A549 (cell line): Measurements from ENCODE around the gene LMF1. TPM values are rescaled to one million over a fixed set of nuclear protein-coding genes. Genes with fewer than 3 reads are reported as not detected.

Experiments
- ATAC-seq, 2 experiments: fragments of 200-7000 bp in 1 of 2; fragments of >200 bp in 1 of 2; cut with Nextera tagmentation in 1 of 2; cut with Tn5 transposase in 1 of 2; 3 replicates each; pipeline versions ENCODE4 v1.8.0 to v1.9.1; 2018 to 2020; ENCODE audit warnings: mild to moderate bottlenecking in 1 of 2, moderate library complexity in 1 of 2
- CTCF ChIA-PET: fragments of 300-600 bp; sonication (Branson Sonifier 250); formaldehyde crosslinking; extraction: SDS; loops from one replicate; lab custom pipeline; 2021; ENCODE audit warnings: antibody characterized with exemption, inconsistent platforms; lab: Yijun Ruan, JAX
- POLR2A ChIA-PET: fragments of 350-600 bp; formaldehyde crosslinking; extraction: SDS; loops from one replicate; lab custom pipeline; 2021; ENCODE audit warnings: antibody characterized with exemption, inconsistent platforms; lab: Yijun Ruan, JAX
- DNase-seq, 2 experiments: peaks; one replicate each; pipeline versions ENCODE4 v3.0.0 to v3.0.0-alpha.2; 2011 to 2016; ENCODE audit warnings: low read depth in 1 of 2, low spot score in 1 of 2
- FAIRE-seq: peaks from 2 replicates; lab custom pipeline; 2011; peaks lifted over from hg19 to GRCh38; lab: Jason Lieb, UNC
- H3K27ac ChIP-seq, 2 experiments: fragments of >200 bp; sonication (Bioruptor Twin); formaldehyde crosslinking; 3 replicates each; pipeline ENCODE4 v1.5.1; 2016 to 2017
- H3K4me1 ChIP-seq: fragments of >200 bp; sonication (Bioruptor Twin); formaldehyde crosslinking; 3 replicates; pipeline ENCODE4 v1.6.1; 2016
- H3K4me2 ChIP-seq: fragments of >200 bp; sonication (Bioruptor Twin); formaldehyde crosslinking; 3 replicates; pipeline ENCODE4 v1.6.1; 2016
- H3K4me3 ChIP-seq: fragments of >200 bp; sonication (Bioruptor Twin); formaldehyde crosslinking; 3 replicates; pipeline ENCODE4 v1.5.1; 2016
- H3K9me3 ChIP-seq: fragments of >200 bp; sonication (Bioruptor Twin); formaldehyde crosslinking; 3 replicates; pipeline ENCODE4 v1.6.1; 2016
- BCL3 ChIP-seq: fragments of >200 bp; sonication (Bioruptor Twin); formaldehyde crosslinking; IDR thresholded peaks from 3 replicates; pipeline ENCODE4 v1.6.1; 2016
- BHLHE40 ChIP-seq: IDR thresholded peaks from 2 replicates; pipeline ENCODE4 v1.6.1; 2012; ENCODE audit warnings: low read depth, low read length, inconsistent platforms
- CBX2 ChIP-seq: fragments of 200-600 bp; sonication (generic); IDR thresholded peaks from 2 replicates; pipeline ENCODE4 v1.6.1; 2016; ENCODE audit warnings: low read depth, mild to moderate bottlenecking, borderline replicate concordance
- CBX8 ChIP-seq: fragments of 200-600 bp; sonication (generic); IDR thresholded peaks from 2 replicates; pipeline ENCODE4 v1.6.1; 2016
- CEBPB ChIP-seq, 2 experiments: fragments of >200 bp in 1 of 2; sonication (Bioruptor Twin) in 1 of 2; formaldehyde crosslinking in 1 of 2; IDR thresholded peaks; 2 replicates each; pipeline ENCODE4 v1.6.1; 2012 to 2016
- CHD2 ChIP-seq: fragments of 150-350 bp; IDR thresholded peaks from 2 replicates; pipeline ENCODE4 v1.6.1; 2014; ENCODE audit warnings: low read length; ENCODE audit not compliant: partially characterized antibody
- EHF ChIP-seq: fragments of 250-450 bp; sonication (Bioruptor Pico); IDR thresholded peaks from 2 replicates; pipeline ENCODE4 v1.5.0; 2020; ENCODE audit warnings: mild to moderate bottlenecking
- EHMT2 ChIP-seq: fragments of 200-600 bp; sonication (generic); IDR thresholded peaks from 2 replicates; pipeline ENCODE4 v1.6.1; 2016; ENCODE audit warnings: antibody characterized with exemption, low read depth, mild to moderate bottlenecking, moderate library complexity
- ELK1 ChIP-seq: fragments of 150-350 bp; IDR thresholded peaks from 2 replicates; pipeline ENCODE4 v1.6.1; 2014; ENCODE audit warnings: low read depth, mild to moderate bottlenecking, low read length
- FOSB ChIP-seq: fragments of 250-450 bp; sonication (Bioruptor Pico); IDR thresholded peaks from 2 replicates; pipeline ENCODE4 v1.5.0; 2020; ENCODE audit warnings: mild to moderate bottlenecking, moderate library complexity
- FOSL2 ChIP-seq, 2 experiments: fragments of 450-650 bp in 1 of 2; fragments of >200 bp in 1 of 2; sonication (Bioruptor Twin) in 1 of 2; formaldehyde crosslinking; IDR thresholded peaks; 2 replicates each; pipeline versions ENCODE4 v1.5.0 to v1.6.1; 2016 to 2020; ENCODE audit warnings: mild to moderate bottlenecking in 1 of 2, moderate library complexity in 1 of 2
- GATA3 ChIP-seq: IDR thresholded peaks from 2 replicates; pipeline ENCODE4 v1.6.1; 2012; ENCODE audit warnings: borderline replicate concordance
- HDAC2 ChIP-seq: fragments of 200-600 bp; sonication (generic); IDR thresholded peaks from 2 replicates; pipeline ENCODE4 v1.6.1; 2016
- HOXB5 ChIP-seq: fragments of 250-450 bp; sonication (Bioruptor Pico); IDR thresholded peaks from 2 replicates; pipeline ENCODE4 v1.5.0; 2020; ENCODE audit warnings: mild to moderate bottlenecking, moderate library complexity
- JUN ChIP-seq, 2 experiments: fragments of >200 bp; sonication (Bioruptor Twin); formaldehyde crosslinking; IDR thresholded peaks; 2 replicates in 1 of 2; 3 replicates in 1 of 2; pipeline ENCODE4 v1.6.1; 2016 to 2017
- KDM1A ChIP-seq: fragments of 200-600 bp; sonication (generic); IDR thresholded peaks from 2 replicates; pipeline ENCODE4 v1.6.1; 2016; ENCODE audit warnings: low read depth, mild to moderate bottlenecking
- KDM5A ChIP-seq: fragments of 200-600 bp; sonication (generic); IDR thresholded peaks from 2 replicates; pipeline ENCODE4 v1.6.1; 2016; ENCODE audit warnings: antibody characterized with exemption, mild to moderate bottlenecking
- MYC ChIP-seq: IDR thresholded peaks from 2 replicates; pipeline ENCODE4 v1.6.1; 2012; ENCODE audit warnings: mild to moderate bottlenecking, inconsistent platforms, low read length, improper control_type of control experiment, borderline replicate concordance
- NPAS2 ChIP-seq: fragments of 250-450 bp; sonication (Bioruptor Pico); IDR thresholded peaks from 2 replicates; pipeline ENCODE4 v1.8.0; 2022; ENCODE audit warnings: mild to moderate bottlenecking, moderate library complexity, borderline replicate concordance
- POLR2AphosphoS2 ChIP-seq: conservative IDR thresholded peaks from 2 replicates; pipeline ENCODE4 v1.6.1; 2012; ENCODE audit warnings: low read length, improper control_type of control experiment, inconsistent platforms
- RAD21 ChIP-seq, 2 experiments: fragments of >200 bp in 1 of 2; sonication (Bioruptor Twin) in 1 of 2; formaldehyde crosslinking in 1 of 2; IDR thresholded peaks in 1 of 2; conservative IDR thresholded peaks in 1 of 2; 2 replicates in 1 of 2; 3 replicates in 1 of 2; pipeline ENCODE4 v1.6.1; 2012 to 2018; ENCODE audit warnings: inconsistent platforms in 1 of 2
- RARB ChIP-seq: fragments of 250-450 bp; sonication (Bioruptor Pico); IDR thresholded peaks from 2 replicates; pipeline ENCODE4 v1.8.0; 2021; ENCODE audit warnings: mild to moderate bottlenecking, moderate library complexity
- REST ChIP-seq: fragments of 200-600 bp; sonication (generic); IDR thresholded peaks from 2 replicates; pipeline ENCODE4 v1.6.1; 2016; ENCODE audit warnings: antibody characterized with exemption, mild to moderate bottlenecking, moderate library complexity
- ZC3H11A ChIP-seq: fragments of 450-650 bp; IDR thresholded peaks from 2 replicates; pipeline ENCODE4 v1.6.1; 2014; ENCODE audit warnings: antibody characterized with exemption, mild to moderate bottlenecking
- ZFP36 ChIP-seq: fragments of 450-650 bp; IDR thresholded peaks from 2 replicates; pipeline ENCODE4 v1.6.1; 2014; ENCODE audit warnings: borderline replicate concordance; ENCODE audit not compliant: partially characterized antibody
- ZNF302 ChIP-seq: fragments of 250-450 bp; sonication (Bioruptor Pico); IDR thresholded peaks from 2 replicates; pipeline ENCODE4 v1.9.0; 2021; ENCODE audit warnings: inconsistent platforms, mild to moderate bottlenecking, moderate library complexity
- WGBS: methylation state at CpG from one replicate; pipeline ENCODE4 v1.1.6; 2017; ENCODE audit errors: missing lambda C conversion rate; 5-methylcytosine and 5-hydroxymethylcytosine counted together
- polyA plus RNA-seq, 4 experiments: library from polyadenylated mRNA; depleted of rRNA in 3 of 4; stranded (reverse); fragments of >200 nt; fragmentation: RNase III in 1 of 4; extraction: RNeasy Plus Mini Kit Qiagen cat#74134 plus additional on column Dnase treatment in 1 of 4; gene quantifications; 2 replicates in 3 of 4; 3 replicates in 1 of 4; pipeline ENCODE4 v1.2.3, GENCODE V29; 2011 to 2017

Gene LMF1
- polyA plus RNA-seq, 2 of the 4 experiments (the other 2 are of a cell fraction) = 8.8 to 10.9 TPM

GRCh38 chr16:928526-928925 lies 42.3 kb downstream of the LMF1 start:
- H3K4me3 ChIP-seq = no peak overlapping the region
- no peak for FAIRE-seq
- WGBS = 67% methylated on average over 3 of the region's 11 CpGs
- no peaks in the 10 kb centered on the region for H3K4me1 ChIP-seq
- TF ChIP-seq EHF (CRISPR knock-in tag) (no peak), REST (no peak), CEBPB (IDR thresholded peaks at IDR 0.05) (no peak), HOXB5 (CRISPR knock-in tag) (no peak), NPAS2 (CRISPR knock-in tag) (no peak), CBX8 (no peak), RAD21 (conservative IDR thresholded peaks at IDR 0.05 in 1 of 2, IDR thresholded peaks at IDR 0.05 in 1 of 2) (no peak), RARB (CRISPR knock-in tag) (no peak), ELK1 (no peak), ZFP36 (no peak), ZC3H11A (no peak), BHLHE40 (no peak), FOSB (CRISPR knock-in tag) (no peak), JUN (IDR thresholded peaks at IDR 0.05) (no peak), MYC (no peak), CBX2 (no peak)
- ChIA-PET CTCF (interaction anchor here (1.2 kb wide), 1 partner anchor 18 kb away, joined by 3 read pairs; no protein-coding TSS in a partner anchor), POLR2A (no interaction called here)
- no peak for DNase-seq
- H3K27ac ChIP-seq = no peak overlapping the region
- H3K9me3 ChIP-seq = peaks cover 9% of the 10 kb centered on the region; the same call in 1 of the 3 replicates
- H3K4me2 ChIP-seq = no peak overlapping the region
- ATAC-seq = no peak

- DNase-seq (no peak), FAIRE-seq (no peak), ATAC-seq (no peak)
- ChIA-PET POLR2A (no interaction called here), CTCF (interaction anchor here (0.7 kb wide), 1 partner anchor 128 kb away, joined by 3 read pairs; no protein-coding TSS in a partner anchor)
- Histone ChIP-seq H3K4me3 (no peak overlapping the region), H3K4me2 (no peak overlapping the region), H3K27ac (no peak overlapping the region), H3K4me1 (no peaks in the 10 kb centered on the region), H3K9me3 (peaks cover 13% of the 10 kb centered on the region)
- TF ChIP-seq BCL3 (no peak), BHLHE40 (no peak), EHMT2 (no peak), FOSL2 (IDR thresholded peaks at IDR 0.05) (no peak), FOSL2 (CRISPR knock-in tag; IDR thresholded peaks at IDR 0.05) (no peak), EHF (CRISPR knock-in tag) (no peak), HDAC2 (no peak), POLR2AphosphoS2 (no peak), CHD2 (no peak), JUN (IDR thresholded peaks at IDR 0.05) (no peak), ZNF302 (CRISPR knock-in tag) (no peak), RAD21 (conservative IDR thresholded peaks at IDR 0.05 in 1 of 2, IDR thresholded peaks at IDR 0.05 in 1 of 2) (no peak), ZC3H11A (no peak), KDM1A (no peak), NPAS2 (CRISPR knock-in tag) (no peak), RARB (CRISPR knock-in tag) (no peak), GATA3 (no peak), KDM5A (no peak)
- 85% methylated on average over 18 of the region's 18 CpGs for WGBS
Measured at GRCh38 chr16:927931-928330, 42.9 kb downstream of the LMF1 start.
